ENCODE results near the gene PFDN6. TPM values are rescaled to one million over a fixed set of nuclear protein-coding genes. Genes with fewer than 3 reads are reported as not detected.
A peak's percentile ranks its signal among the peaks of the same experiment; 100 is the strongest.

PFDN6 gene
- total RNA-seq, 1 experiment from 2014 or later = 83.4 TPM

DNA sequence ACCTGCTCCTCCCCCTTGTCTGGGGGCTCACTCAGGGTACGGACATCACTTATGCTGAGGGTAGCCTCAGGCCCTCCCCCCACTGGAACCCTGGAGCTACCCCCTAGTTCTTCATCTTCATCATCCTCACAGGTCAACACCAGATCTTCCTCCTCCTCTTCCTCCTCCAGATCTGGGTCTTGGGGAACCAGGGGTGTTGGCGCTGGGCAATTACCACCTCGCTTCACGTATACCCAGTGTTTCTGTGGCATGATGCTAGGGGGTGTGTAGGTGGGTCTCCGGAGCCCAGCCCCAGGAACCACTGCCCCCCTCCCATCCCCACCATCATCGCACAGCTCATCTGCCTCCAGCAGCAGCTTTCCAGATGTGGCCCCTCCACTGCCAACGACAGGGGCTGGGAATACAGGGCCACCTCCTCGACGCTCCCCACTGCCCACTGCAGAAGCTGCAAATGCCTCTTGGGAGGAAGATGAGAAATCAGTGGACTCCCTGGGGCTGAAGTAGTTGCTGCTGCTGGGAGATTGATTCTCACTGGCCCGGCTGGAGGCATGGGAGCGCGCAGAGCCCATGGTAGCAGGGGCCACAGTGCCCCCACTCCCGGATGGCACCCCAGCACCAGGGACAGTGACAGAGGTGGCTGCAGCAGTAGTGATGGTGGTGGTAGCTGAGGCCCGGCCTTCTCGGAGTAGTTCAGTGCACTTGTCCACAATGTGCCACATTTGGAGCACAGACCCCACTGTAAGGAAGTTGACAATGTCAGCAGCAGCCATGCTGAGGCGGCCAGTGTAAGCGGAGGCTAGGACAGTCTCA lies 26.6 kb downstream of the PFDN6 start:
- ChIA-PET CTCF (interaction anchor here (0.6 kb wide), 1 partner anchor 68 kb away, joined by 3 read pairs; no protein-coding TSS in a partner anchor), POLR2A (ENCODE audit: low non-redundant PET) (no interaction called here)
- Histone ChIP-seq H3K9me3 (ENCODE audit: low read depth, low read length, poor library complexity, severe bottlenecking) (no peaks in the 10 kb centered on the region), H3K27ac (ENCODE audit: low read depth, low read length, poor library complexity, severe bottlenecking) (peak overlapping the region; percentile 18), H3K36me3 (ENCODE audit: insufficient read depth, low read length, poor library complexity, severe bottlenecking) (peaks cover 30% of the 10 kb centered on the region), H3K27me3 (replicated peaks; ENCODE audit: insufficient read depth, low read depth, low read length, poor library complexity) (no peaks in the 10 kb centered on the region), H3K4me1 (ENCODE audit: insufficient read depth, low read length, poor library complexity, severe bottlenecking) (peaks cover 32% of the 10 kb centered on the region), H3K4me3 (ENCODE audit: low read depth, low read length, poor library complexity, severe bottlenecking) (no peak overlapping the region)
- no peak for DNase-seq (ENCODE audit: low spot score)
- TF ChIP-seq EZH2 (IDR thresholded peaks at IDR 0.05; ENCODE audit: borderline replicate concordance, low read depth, low read length, poor library complexity, severe bottlenecking) = no peak
- TF ChIP-seq, protein P1, sequence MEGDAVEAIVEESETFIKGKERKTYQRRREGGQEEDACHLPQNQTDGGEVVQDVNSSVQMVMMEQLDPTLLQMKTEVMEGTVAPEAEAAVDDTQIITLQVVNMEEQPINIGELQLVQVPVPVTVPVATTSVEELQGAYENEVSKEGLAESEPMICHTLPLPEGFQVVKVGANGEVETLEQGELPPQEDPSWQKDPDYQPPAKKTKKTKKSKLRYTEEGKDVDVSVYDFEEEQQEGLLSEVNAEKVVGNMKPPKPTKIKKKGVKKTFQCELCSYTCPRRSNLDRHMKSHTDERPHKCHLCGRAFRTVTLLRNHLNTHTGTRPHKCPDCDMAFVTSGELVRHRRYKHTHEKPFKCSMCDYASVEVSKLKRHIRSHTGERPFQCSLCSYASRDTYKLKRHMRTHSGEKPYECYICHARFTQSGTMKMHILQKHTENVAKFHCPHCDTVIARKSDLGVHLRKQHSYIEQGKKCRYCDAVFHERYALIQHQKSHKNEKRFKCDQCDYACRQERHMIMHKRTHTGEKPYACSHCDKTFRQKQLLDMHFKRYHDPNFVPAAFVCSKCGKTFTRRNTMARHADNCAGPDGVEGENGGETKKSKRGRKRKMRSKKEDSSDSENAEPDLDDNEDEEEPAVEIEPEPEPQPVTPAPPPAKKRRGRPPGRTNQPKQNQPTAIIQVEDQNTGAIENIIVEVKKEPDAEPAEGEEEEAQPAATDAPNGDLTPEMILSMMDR (conservative IDR thresholded peaks at IDR 0.05; ENCODE audit: low read depth, low read length) = no peak
- intact Hi-C loops (cut with micrococcal nuclease; ENCODE audit: unreplicated experiment) = loop anchor here (5.0 to 10.0 kb wide), 2 partner anchors 76 to 99 kb away; partner anchors contain the start of genes CUTA, KIFC1 and PHF1
- BruUV-seq (replicated peaks) = no TSS peak

DNA sequence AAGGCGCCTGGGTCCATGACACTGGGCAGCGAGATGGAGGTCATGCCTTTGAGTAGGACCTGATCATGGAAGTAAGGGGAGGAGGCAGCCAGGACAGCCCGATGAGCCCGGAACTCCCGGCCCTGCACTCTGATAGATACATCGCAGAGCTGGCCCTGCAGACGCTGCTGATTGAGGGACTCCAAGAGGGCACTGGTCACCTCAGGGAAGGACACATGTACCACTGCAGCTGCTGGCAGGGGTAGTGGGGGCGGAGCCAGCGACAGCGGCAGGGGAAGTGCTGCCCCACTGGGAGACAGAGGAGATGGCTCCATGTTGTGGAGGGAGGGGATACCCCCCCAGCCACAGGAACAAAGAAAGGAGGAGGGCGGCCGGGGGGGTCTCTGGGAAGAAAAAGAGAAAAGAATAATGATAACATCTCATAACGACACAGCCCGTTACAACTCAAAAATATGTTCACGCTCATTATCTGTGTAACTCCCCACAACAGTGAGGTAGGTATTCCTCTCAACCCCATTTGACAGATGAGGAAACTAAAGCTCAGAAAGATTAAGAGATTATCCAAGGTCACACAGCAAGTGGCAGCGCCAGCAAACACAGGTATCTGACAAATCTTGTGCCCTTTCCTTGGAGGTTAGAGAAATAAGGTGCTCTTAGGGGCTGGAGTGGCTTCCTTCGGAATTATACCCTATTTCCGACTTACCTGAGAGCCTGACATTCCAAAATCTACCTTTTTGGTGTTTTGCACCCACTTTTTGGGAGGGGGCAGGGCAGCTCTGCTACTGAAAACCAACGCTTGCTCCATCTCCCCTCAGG lies 27.4 kb downstream of the PFDN6 start:
- peaks cover 35% of the 10 kb centered on the region for H3K36me3 ChIP-seq (ENCODE audit: insufficient read depth, low read length, poor library complexity, severe bottlenecking)
- BruUV-seq (replicated peaks) = no TSS peak
- POLR2A ChIA-PET (ENCODE audit: low non-redundant PET) = interaction anchor here (0.7 to 1.4 kb wide), 2 partner anchors 9 to 17 kb away, joined by 4 to 7 read pairs; no protein-coding TSS in a partner anchor

GRCh38 chr6:33317419-33317668 lies 27.9 kb downstream of the PFDN6 start:
- Histone ChIP-seq H3K4me1 (ENCODE audit: insufficient read depth, low read length, poor library complexity, severe bottlenecking) (peaks cover 36% of the 10 kb centered on the region), H3K27me3 (replicated peaks; ENCODE audit: insufficient read depth, low read depth, low read length, poor library complexity) (no peaks in the 10 kb centered on the region), H3K4me3 (ENCODE audit: low read depth, low read length, poor library complexity, severe bottlenecking) (peak overlapping the region; percentile 55), H3K9me3 (ENCODE audit: low read depth, low read length, poor library complexity, severe bottlenecking) (no peaks in the 10 kb centered on the region), H3K36me3 (ENCODE audit: insufficient read depth, low read length, poor library complexity, severe bottlenecking) (peaks cover 35% of the 10 kb centered on the region), H3K27ac (ENCODE audit: low read depth, low read length, poor library complexity, severe bottlenecking) (peak overlapping the region; percentile 77)
- BruUV-seq (replicated peaks) = no TSS peak
- intact Hi-C loops (cut with micrococcal nuclease; ENCODE audit: unreplicated experiment) = loop anchor here (5.0 to 10.0 kb wide), 2 partner anchors 75 to 97 kb away; partner anchors contain the start of genes CUTA, KIFC1 and PHF1
- POLR2A ChIA-PET (ENCODE audit: low non-redundant PET) = interaction anchor here (0.7 to 1.4 kb wide), 4 partner anchors 9 to 171 kb away, joined by 4 to 7 read pairs (median 5); partner anchors contain the start of genes RPS18 and VPS52
- CTCF ChIA-PET = interaction anchor here (0.6 to 1.6 kb wide), 6 partner anchors 18 to 451 kb away, joined by 3 to 22 read pairs (median 4); no protein-coding TSS in a partner anchor
- no peak for TF ChIP-seq EZH2 (IDR thresholded peaks at IDR 0.05; ENCODE audit: borderline replicate concordance, low read depth, low read length, poor library complexity, severe bottlenecking)
- TF ChIP-seq, protein P1 (conservative IDR thresholded peaks at IDR 0.05; ENCODE audit: low read depth, low read length) = no peak
- DNase-seq (ENCODE audit: low spot score) = no peak

More for the DNA sequence above, 27.4 kb downstream of the PFDN6 start:
- H3K4me3 ChIP-seq (ENCODE audit: low read depth, low read length, poor library complexity, severe bottlenecking) = peak overlapping the region; percentile 55
- TF ChIP-seq EZH2 (IDR thresholded peaks at IDR 0.05; ENCODE audit: borderline replicate concordance, low read depth, low read length, poor library complexity, severe bottlenecking) = no peak
- TF ChIP-seq, protein P1 (conservative IDR thresholded peaks at IDR 0.05; ENCODE audit: low read depth, low read length) = no peak
- peaks cover 40% of the 10 kb centered on the region for H3K4me1 ChIP-seq (ENCODE audit: insufficient read depth, low read length, poor library complexity, severe bottlenecking)
- no peaks in the 10 kb centered on the region for H3K9me3 ChIP-seq (ENCODE audit: low read depth, low read length, poor library complexity, severe bottlenecking)
- CTCF ChIA-PET = interaction anchor here (0.6 to 1.6 kb wide), 3 partner anchors 17 to 155 kb away, joined by 3 to 22 read pairs (median 4); no protein-coding TSS in a partner anchor
- no peaks in the 10 kb centered on the region for H3K27me3 ChIP-seq (replicated peaks; ENCODE audit: insufficient read depth, low read depth, low read length, poor library complexity)
- DNase-seq (ENCODE audit: low spot score) = no peak
- intact Hi-C loops (cut with micrococcal nuclease; ENCODE audit: unreplicated experiment) = loop anchor here (5.0 to 10.0 kb wide), 2 partner anchors 75 to 98 kb away; partner anchors contain the start of genes CUTA, KIFC1 and PHF1
- H3K27ac ChIP-seq (ENCODE audit: low read depth, low read length, poor library complexity, severe bottlenecking) = peak overlapping the region; percentile 18
